GM19351 (cell line): ENCODE measurements around the gene PIK3R5.
"Not testable (repeated sequence)": the region's sequence is repeated elsewhere in the genome, so short reads cannot be mapped to it uniquely, and the experiment has no call there.

Experiments used
- ATAC-seq: cut with Tn5 transposase; IDR thresholded peaks from one replicate; pipeline ENCODE4 v1.9.1; 2021; ENCODE audit warnings: mild to moderate bottlenecking, moderate library complexity; ENCODE audit not compliant: unreplicated experiment

PIK3R5 gene

GRCh38 chr17:8965394-8966168, at the start of gene PIK3R5:
PIK3R5 (minus strand) TSS chr17:8965707; CDS start chr17:8911494, 54,213 bp downstream.
- peak; percentile 73 for ATAC-seq

DNA sequence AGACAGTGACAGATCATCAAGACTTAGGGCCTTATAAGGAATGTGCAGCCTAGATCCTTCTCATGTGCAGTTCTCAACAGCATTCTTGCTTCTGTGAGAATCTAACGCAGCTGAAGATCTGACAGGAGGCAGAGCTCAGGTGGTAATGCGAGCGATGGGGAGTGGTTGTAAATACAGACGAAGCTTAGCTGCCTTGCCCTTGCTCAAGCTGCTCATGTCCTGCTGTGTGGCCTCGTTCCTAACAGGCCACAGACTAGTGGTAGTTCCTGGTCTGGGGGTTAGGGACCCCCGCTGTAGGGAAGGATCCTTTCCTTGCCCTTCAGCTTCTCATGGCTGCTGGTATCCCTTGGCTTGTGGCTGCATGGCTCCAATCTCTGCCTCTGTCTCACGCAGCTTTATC, 45.5 kb upstream of the PIK3R5 start:
- ATAC-seq: no peak

GRCh38 chr17:9009737-9010136, 44.2 kb upstream of the PIK3R5 start:
- no peak for ATAC-seq

DNA sequence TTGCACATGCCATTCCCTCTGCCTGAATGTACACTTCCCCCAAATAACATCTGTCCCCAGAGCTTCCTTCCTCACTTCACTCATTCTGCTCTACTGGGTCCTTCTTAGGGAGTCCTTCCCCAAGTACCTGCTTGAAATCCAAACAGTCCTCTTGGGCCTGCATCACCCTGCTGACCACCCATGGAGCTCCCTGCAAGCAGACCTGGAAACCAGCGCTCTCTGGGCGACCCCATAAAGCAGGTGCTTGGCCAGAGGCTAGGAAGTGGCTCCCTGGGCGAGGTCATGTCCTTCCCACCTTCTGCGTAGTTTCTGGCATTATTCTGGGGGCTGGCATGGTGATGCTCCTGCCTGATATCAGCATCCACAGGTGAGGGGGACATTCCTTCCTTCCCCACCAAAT, 43.6 kb upstream of the PIK3R5 start:
- no peak for ATAC-seq

- no peak for ATAC-seq
These were observed 41.7 kb upstream of the PIK3R5 start for GRCh38 chr17:9007052-9007714.

GRCh38 chr17:9006175-9006767, 40.8 kb upstream of the PIK3R5 start:
- no peak for ATAC-seq

DNA sequence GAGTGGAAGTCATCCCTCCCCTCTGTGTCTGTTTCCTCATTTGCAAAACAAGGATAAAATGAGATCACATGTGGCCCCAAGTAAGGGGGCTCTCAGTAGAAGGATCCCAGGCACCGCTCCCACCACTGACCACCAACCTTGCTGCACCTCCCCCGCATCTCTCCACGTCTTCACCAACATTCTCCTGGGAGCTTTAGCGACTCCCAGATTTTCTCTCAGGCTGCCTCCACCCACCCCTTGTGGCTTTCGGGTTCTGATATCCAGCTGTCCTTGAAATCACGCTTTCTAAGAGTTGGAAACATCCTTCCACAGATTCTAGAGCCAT, 39.4 kb upstream of the PIK3R5 start:
- ATAC-seq: no peak

DNA sequence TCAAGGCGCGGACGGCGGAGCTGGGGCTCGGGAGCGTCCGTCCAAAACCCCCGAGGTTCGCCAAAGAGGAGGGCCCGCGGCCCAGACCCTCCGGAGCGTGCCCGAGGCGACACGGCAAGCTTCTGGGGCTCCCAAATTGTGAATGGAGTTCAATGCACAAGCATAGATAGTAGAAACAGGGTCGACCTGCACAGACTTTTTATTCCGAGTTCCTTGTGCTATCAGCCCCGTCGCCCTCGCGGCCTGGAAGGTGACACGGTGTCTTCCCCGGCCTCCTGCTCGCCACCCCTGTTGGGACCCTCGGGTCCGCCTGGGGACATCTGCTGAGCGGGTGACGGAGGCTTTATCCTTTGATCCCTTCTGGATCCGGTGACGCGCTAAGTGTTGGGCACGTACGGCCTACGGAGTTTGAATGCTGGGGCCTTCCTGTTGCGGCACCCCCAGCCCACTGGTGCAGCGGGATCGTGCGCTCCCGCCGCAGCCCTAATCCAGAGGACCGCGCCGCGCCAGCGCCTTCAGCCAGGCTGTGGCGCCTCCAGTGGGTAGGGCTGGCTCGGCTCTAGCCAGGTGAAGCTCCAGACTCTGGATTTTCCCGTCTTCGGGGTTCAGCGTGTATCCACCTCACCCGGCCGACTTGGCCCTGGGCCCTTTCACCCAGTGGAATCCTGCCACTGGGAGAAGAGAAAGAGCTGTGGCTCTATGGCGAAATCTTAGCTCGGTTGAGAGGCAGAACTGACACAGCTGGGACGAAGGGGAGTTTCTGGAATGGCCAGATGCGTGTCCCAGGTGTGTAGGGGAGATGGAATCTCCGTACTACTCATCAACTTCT, 38.8 kb upstream of the PIK3R5 start:
- ATAC-seq: no peak

- ATAC-seq: no peak
These were observed 38.0 kb upstream of the PIK3R5 start for GRCh38 chr17:9003355-9004131.

GRCh38 chr17:9002606-9003354, 37.3 kb upstream of the PIK3R5 start:
- ATAC-seq: peak; percentile 48

DNA sequence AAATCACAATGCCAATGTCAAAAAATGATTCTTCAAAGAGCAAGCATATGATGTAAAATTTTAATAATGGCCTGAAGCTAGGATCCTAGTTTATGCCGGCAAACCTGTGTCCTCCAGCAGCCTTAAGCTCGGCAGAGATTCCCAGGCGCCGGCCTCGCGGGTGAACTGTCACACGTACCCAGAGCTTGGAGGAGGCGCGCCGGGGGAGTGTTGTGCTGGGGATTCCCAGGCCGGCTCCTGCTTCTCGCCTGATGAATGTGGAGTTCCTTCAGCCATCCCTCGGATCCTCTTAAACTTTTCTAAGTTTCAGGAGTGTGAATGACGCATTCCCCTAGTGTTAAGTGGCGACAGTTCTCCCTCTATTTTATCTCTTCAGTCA, 36.7 kb upstream of the PIK3R5 start:
- ATAC-seq: no peak

DNA sequence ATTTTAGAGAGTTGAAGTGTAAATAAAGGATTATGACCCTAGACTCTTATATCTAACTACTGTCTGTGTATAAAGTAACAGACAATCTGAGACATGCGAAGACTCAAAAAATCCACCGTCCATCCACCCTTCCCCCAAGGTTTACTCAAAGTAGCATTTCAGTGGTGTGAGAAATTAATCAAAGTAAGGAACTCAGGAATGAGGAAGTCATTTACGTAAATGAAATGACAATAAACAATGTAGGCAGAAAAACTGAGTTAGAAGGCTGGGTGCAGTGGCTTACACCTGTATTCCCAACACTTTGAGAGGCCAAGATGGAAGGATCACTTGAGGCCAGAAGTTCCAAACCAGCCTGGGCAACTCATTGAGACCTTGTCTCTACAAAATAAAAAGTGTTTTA, 36.1 kb upstream of the PIK3R5 start:
- ATAC-seq: no peak

DNA sequence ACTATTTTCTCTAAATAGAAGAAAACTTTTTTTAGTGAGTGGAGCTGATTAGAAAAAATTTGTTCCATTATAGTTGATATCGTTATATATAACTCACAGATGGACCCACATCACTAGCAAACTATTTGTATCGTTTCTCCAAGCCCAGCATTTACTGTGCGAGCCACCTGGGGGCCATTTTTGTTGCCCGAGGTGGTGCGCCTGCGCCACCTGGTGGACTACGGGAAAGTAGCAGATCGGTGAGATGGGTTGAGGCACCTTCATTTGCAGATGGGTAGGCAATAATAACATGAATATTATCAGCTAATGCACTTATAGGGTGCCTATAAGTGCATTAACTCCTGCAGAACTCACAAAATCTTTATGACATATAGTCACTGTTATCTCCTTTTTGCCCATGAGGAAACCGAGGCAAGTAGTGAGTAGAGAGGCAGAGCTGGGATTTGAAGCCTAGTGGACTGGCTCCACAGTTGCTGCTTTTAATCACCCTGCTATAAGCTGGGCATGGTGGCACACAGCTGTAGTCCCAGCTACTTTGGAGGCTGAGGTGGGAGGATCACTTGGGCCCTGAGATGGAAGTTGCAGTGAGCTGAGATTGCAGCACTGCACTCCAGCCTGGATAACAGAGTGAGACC, 32.6 kb upstream of the PIK3R5 start:
- ATAC-seq: peak; percentile 55

GRCh38 chr17:8995711-8996110, 30.2 kb upstream of the PIK3R5 start:
- ATAC-seq: no peak

- no peak for ATAC-seq
These were observed 28.8 kb upstream of the PIK3R5 start for GRCh38 chr17:8994319-8994718.

GRCh38 chr17:8991514-8992285, 26.2 kb upstream of the PIK3R5 start:
- no peak for ATAC-seq

DNA sequence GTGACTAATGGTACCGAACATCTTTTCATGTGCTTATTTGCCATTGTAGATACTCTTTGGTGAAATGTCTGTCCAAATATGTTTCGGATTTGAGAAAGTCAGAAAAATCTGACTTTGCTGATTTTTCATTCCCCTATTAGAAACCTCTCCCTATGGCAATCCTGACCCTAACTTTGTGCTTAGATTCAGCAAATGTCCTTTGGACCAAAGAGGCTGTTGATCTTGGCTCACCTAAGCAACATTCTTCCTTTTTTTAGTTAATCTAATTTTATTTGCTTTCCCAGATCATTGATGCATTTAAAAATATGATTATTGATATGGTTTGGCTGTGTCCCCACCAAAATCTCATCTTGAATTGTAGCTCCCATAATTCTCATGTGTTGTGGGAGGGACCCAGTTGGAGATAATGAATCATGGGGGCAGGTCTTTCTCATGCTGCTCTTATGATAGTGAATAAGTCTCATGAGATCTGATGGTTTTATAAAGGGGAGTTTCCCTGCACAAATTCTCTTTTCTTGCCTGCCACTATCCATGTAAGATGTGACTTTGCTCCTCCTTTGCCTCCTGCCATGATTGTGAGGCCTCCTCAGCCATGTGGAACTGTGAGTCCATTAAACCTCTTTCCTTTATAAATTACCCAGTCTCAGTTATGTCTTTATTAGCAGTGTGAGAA, 22.9 kb upstream of the PIK3R5 start:
- not testable (repeated sequence) for ATAC-seq

DNA sequence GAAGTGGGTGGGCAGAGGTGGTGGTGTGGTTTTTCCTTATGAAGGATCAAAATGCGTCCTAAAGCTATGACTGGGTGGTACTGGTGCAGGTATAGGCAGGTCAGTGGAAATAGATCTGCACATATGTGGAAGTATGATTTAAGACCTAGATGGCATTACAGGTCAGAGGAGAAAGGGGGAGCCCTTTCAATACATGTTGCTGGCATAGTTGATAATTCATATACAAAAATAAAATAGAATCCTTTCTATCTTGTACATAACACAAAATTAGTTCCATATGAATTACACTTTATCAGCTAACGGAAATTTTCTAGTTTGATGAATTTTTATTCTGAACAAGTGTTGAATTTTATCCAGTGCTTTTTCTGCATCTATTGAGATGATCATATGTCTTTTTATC, 20.8 kb upstream of the PIK3R5 start:
- no peak for ATAC-seq
